ENCODE data around the gene CYP3A7. TPM values are rescaled to one million over a fixed set of nuclear protein-coding genes. Genes with fewer than 3 reads are reported as not detected.

Gene CYP3A7
- total and polyA plus RNA-seq, 2 of the 13 experiments (the other 11 are each of a cell fraction or from before 2014, with no cell fraction given), result 5.8 to 6.4 TPM

DNA sequence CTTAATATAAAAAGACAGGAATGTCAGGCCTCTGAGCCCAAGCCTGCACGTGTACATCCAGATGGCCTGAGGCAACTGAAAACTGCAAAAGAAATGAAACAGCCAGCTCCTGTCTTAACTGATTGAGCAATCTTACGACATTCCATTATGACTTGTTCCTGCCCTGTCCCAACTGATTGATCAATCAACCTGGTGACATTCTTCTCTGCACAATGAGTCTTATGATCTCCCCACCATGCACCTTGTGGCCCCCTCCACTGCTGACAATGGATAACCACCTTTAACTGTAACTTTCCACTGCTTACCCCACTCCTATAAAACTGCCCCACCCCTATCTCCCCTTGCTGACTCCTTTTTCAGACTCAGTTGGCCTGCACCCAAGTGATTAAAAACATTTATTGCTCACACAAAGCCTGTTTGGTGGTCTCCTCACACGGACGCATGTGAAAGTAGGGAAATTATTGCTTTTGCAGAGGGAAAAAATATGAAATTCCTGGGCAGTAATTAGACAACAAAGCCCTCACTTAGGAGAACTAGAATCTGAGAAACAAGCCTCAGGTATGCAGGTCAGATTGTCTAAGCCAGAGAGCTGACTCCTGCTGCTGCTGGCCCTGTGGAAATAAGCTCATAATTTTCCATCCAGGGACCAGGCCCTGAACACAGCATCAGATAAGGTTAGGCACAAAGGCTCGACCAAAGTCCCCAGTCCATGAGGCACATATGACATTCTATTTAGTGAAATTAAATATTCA is 5.3 kb downstream of the CYP3A7 start (continued):
- TF ChIP-seq, protein P1, sequence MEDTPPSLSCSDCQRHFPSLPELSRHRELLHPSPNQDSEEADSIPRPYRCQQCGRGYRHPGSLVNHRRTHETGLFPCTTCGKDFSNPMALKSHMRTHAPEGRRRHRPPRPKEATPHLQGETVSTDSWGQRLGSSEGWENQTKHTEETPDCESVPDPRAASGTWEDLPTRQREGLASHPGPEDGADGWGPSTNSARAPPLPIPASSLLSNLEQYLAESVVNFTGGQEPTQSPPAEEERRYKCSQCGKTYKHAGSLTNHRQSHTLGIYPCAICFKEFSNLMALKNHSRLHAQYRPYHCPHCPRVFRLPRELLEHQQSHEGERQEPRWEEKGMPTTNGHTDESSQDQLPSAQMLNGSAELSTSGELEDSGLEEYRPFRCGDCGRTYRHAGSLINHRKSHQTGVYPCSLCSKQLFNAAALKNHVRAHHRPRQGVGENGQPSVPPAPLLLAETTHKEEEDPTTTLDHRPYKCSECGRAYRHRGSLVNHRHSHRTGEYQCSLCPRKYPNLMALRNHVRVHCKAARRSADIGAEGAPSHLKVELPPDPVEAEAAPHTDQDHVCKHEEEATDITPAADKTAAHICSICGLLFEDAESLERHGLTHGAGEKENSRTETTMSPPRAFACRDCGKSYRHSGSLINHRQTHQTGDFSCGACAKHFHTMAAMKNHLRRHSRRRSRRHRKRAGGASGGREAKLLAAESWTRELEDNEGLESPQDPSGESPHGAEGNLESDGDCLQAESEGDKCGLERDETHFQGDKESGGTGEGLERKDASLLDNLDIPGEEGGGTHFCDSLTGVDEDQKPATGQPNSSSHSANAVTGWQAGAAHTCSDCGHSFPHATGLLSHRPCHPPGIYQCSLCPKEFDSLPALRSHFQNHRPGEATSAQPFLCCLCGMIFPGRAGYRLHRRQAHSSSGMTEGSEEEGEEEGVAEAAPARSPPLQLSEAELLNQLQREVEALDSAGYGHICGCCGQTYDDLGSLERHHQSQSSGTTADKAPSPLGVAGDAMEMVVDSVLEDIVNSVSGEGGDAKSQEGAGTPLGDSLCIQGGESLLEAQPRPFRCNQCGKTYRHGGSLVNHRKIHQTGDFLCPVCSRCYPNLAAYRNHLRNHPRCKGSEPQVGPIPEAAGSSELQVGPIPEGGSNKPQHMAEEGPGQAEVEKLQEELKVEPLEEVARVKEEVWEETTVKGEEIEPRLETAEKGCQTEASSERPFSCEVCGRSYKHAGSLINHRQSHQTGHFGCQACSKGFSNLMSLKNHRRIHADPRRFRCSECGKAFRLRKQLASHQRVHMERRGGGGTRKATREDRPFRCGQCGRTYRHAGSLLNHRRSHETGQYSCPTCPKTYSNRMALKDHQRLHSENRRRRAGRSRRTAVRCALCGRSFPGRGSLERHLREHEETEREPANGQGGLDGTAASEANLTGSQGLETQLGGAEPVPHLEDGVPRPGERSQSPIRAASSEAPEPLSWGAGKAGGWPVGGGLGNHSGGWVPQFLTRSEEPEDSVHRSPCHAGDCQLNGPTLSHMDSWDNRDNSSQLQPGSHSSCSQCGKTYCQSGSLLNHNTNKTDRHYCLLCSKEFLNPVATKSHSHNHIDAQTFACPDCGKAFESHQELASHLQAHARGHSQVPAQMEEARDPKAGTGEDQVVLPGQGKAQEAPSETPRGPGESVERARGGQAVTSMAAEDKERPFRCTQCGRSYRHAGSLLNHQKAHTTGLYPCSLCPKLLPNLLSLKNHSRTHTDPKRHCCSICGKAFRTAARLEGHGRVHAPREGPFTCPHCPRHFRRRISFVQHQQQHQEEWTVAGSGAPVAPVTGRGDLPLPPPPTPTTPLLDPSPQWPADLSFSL (CRISPR knock-in tag; IDR thresholded peaks at IDR 0.05), result no peak
- TF ChIP-seq ATF6 (CRISPR knock-in tag; conservative IDR thresholded peaks at IDR 0.05) (no peak), HNF4G (IDR thresholded peaks at IDR 0.05; ENCODE audit: borderline replicate concordance, low read depth, low read length) (peak; percentile 27; the same call in 1 of the 2 replicates), HNF4G (CRISPR knock-in tag; IDR thresholded peaks at IDR 0.05; ENCODE audit: borderline replicate concordance, low read depth) (no peak), NFIB (CRISPR knock-in tag; IDR thresholded peaks at IDR 0.05; ENCODE audit: borderline replicate concordance) (no peak), NR1H2 (CRISPR knock-in tag; IDR thresholded peaks at IDR 0.05; ENCODE audit: borderline replicate concordance, low read depth) (no peak), FOXP4 (CRISPR knock-in tag; IDR thresholded peaks at IDR 0.05) (0 out of 2 replicates have a peak, but pooled peaks have one; percentile 23), CENPX (CRISPR knock-in tag; IDR thresholded peaks at IDR 0.05) (no peak), SMYD3 (CRISPR knock-in tag; IDR thresholded peaks at IDR 0.05) (no peak), HNRNPUL1 (IDR thresholded peaks at IDR 0.05; ENCODE audit: low read depth, low read length) (no peak), ZNF546 (CRISPR knock-in tag; conservative IDR thresholded peaks at IDR 0.05) (0 out of 2 replicates have a peak, but pooled peaks have one; percentile 24), CREM (IDR thresholded peaks at IDR 0.05) (peak; percentile 35; the same call in 1 of the 2 replicates), CREM (CRISPR knock-in tag; IDR thresholded peaks at IDR 0.05) (no peak), ZNF350 (CRISPR knock-in tag; IDR thresholded peaks at IDR 0.05; ENCODE audit: borderline replicate concordance, low read depth) (peak; percentile 22; the same call in 1 of the 2 replicates), FOXK2 (IDR thresholded peaks at IDR 0.05) (no peak)
- TF ChIP-seq, protein P2, sequence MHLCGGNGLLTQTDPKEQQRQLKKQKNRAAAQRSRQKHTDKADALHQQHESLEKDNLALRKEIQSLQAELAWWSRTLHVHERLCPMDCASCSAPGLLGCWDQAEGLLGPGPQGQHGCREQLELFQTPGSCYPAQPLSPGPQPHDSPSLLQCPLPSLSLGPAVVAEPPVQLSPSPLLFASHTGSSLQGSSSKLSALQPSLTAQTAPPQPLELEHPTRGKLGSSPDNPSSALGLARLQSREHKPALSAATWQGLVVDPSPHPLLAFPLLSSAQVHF (CRISPR knock-in tag; IDR thresholded peaks at IDR 0.05), result 0 out of 2 replicates have a peak, but pooled peaks have one; percentile 32
